GM18870 (cell line): Measurements from ENCODE around the gene COA3.

Experiments used
- ATAC-seq: cut with Tn5 transposase; IDR thresholded peaks from one replicate; pipeline ENCODE4 v1.9.1; 2021; ENCODE audit warnings: moderate library complexity; ENCODE audit not compliant: unreplicated experiment

The COA3 gene

GRCh38 chr17:42754782-42755181, 43.7 kb downstream of the COA3 start:
- no peak for ATAC-seq

- ATAC-seq = no peak
Observed at GRCh38 chr17:42751628-42752027, 46.9 kb downstream of the COA3 start.

- ATAC-seq = no peak
Observed at GRCh38 chr17:42750739-42751344, 47.7 kb downstream of the COA3 start.

GRCh38 chr17:42748908-42749798, 49.4 kb downstream of the COA3 start:
- no peak for ATAC-seq

GRCh38 chr17:42748202-42748907, 50.1 kb downstream of the COA3 start:
- ATAC-seq = no peak
